GM18909 (cell line): Measurements from ENCODE around the gene BCAS2.
"Not testable (repeated sequence)": the region's sequence is repeated elsewhere in the genome, so short reads cannot be mapped to it uniquely, and the experiment has no call there.

Experiments used
- ATAC-seq: cut with Tn5 transposase; IDR thresholded peaks from one replicate; pipeline ENCODE4 v1.9.1; 2021; ENCODE audit warnings: mild to moderate bottlenecking; ENCODE audit not compliant: unreplicated experiment, poor library complexity

BCAS2 gene

DNA sequence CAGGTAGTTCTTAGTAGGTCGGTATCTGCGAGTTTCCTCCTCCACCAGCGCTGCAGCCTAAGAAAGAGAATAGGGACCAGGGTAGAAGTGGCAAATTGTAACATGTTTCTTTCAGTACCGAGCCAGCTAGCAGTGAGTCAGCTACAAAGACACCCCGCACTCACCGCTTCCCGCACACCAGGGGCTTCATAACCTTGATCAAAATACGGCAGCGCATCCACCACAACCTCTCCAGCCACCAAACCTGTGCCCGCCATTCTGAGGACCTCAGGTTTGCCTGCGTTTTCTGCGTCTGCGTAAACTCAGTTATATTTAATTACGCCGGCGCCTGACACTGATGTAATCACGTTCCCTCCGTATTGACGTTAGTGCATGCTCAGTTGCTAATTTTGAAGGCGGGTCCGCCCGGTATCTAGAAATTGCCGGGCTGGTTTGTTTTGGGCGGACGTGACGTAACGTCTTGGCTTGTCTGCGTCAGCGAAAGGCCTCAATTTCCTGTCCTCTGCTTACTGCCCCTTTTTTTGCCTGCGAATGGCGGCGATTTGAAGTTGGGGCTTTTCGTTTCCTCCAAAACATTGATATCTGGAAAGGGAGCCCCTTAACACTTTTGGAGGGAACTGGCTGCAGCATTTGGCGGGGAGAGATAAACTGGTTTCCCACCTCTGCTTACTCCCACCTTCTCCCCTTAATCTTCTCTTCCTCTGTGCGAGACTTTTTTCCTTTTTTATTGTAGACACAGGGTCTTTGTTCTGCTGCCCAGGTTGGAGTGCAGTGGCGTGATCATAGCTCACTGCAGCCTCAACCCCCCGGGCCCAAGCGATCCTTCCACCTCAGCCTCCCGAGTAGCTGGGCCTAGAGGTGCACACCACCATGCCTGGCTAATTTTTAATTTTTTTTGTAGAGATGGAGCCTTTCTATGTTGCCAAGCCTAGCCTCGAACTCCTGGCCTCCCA, at the start of gene BCAS2:
Gene BCAS2, minus strand, starts transcription at position 281 of the 953 bp plus-strand sequence. Its CDS starts 24 bp downstream, at position 257.
- ATAC-seq: peak; percentile 99

DNA sequence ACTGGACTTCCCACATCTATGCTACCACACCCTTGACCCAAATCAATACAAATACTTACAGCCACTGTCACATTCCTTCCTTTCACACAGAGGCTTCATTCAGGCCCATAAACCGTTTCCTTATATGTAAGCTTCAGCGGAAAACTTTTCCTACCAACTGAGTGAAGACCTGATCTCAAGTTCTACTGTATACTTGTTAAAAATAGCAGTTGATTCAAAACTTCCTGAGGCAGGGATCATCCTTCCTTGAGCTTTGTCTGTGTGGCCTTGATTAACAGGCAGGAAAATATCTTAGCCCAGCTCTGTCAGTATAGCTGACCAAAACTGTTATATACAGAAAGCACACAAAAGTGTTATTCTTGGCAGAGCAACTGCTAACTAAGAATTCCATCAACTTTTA, 45.7 kb upstream of the BCAS2 start:
- no peak for ATAC-seq

DNA sequence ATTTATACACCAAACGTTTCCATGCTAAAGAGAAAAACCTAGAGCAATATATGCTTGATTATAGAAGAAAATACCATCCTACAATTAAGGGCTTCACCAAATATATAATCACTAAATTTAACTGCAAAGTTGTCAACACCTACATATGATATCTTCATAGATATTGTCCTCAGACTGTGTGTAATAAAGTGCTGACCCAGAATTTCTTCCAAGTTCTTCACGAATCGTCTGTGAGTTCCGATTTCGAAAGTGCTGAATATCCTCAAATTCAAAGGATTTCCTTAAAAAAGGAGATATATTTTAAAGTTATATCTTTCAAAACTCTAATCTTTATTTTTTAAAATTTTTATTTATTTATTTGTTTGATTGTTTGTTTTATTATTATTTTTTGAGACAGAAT, 41.9 kb upstream of the BCAS2 start:
- ATAC-seq: no peak

DNA sequence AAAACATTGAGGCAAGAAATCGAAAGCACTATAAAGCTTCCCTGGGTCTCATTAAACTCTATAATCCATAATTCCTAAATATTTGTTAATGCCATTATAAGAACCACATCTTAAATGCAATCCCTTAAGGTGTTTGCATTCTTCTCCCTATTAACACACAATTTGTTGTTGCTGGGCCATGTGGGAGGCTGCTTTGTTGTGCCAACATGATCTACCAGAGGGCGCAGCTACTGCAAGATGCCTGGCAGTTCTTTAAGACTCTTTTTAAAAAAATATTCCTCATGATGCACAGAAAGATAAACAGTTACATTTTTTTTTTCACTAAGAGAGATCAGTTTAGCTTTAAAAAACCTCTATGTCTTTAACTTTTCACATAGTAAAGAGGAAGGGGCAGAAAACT, 39.0 kb upstream of the BCAS2 start:
- ATAC-seq: no peak

DNA sequence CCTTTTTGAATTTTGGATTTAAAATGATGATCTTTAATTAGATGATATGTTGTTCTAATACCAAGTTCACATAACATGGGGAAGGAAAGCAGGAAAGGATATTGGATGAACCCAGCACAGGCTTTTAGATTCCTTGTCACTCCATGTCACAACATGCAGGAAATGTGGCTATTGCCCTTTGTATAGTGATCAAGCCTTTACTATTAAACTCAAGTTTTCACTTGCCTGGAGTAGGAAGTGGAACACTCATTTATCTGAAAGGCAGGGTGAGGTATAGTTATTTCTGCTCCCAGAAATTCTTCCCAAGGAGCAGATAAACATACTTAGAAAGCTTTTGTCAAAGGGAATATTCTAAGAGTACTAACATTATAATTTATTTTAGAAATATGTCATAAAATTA, 37.2 kb upstream of the BCAS2 start:
- no peak for ATAC-seq

DNA sequence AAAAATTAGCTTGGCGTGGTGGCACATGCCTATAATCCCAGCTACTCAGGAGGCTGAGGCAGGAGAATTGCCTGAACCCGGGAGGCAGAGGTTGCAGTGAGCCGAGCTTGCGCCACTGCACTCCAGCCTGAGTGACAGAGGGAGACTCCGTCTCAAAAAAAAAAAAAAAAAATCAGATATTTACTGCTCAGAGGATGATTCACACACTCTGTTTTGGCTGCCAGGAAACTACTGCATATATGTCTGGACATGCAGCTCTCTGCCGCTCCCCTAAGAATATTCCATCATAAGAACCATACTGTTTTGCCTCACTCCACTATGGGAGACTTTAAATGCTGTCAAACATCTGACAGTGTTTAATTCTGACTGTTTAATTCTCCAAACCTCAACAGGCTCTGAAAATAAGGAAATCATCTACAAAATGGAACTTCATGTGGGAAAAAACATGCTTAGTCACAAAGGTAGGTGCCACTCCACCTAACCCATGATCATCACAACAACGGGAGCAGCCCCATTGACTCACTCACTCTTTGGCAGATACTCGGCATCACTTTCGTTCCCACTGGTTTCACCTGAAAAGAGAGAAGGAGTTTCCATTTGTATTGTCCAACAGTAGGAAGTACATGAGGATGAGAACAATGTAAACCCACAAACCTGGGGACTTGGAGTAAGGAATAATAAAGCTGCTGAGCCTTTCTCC, 29.3 kb upstream of the BCAS2 start:
- no peak for ATAC-seq

DNA sequence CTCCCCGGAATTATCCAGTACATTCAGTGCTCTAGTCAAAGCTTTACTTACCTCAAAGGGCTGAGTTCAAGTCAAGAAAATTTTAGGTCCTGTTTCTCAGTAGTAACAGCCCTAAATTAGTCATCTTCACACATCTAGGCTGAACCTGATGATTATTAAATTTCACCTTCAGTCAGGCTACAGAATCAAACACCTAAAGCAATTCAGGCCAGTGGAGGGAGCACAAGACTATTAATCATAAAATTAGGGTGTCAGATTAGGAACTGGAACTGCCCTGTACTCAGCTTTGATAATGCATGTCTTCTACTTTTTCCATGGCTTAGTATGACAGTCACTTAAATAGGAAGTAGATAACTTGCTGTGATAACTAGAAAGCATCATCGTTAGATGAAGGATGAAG, 28.4 kb upstream of the BCAS2 start:
- ATAC-seq: no peak

DNA sequence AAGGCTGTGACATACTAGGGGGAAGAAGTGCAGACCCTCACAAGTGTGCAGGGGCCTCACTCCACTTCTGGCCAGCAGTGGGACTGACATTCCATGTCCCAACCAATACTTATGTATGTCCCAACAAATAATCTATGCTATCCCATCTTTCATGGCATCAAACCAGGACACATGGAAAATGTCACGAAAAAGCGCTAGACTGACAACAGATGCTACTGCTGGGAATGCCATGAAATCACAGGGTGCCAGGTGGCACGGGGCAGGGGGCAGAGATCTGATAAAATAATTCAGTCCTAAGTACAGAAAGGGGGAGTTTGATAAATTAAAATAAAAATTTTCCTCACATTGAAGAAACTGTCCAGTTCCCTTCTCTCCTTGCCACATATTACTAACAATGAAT, 27.6 kb upstream of the BCAS2 start:
- no peak for ATAC-seq

DNA sequence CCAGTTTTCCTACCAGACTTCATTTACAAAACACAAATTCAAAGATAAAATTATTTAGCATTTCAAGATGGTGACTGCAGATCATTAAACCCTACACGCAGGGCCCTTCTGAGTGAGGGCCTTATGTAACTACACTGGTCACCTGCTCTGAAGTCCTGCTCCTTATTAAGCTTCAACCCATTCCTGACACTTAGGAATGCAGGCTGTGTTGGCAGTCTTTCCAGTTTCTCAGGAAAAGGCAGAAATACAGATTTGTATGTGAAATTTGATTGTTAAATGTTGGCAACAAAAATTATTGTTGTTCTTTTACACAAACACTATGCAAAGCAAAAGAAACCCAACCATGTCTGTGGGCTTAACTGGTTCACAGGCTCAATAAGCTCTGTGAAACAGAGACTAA, 25.8 kb upstream of the BCAS2 start:
- ATAC-seq: no peak

DNA sequence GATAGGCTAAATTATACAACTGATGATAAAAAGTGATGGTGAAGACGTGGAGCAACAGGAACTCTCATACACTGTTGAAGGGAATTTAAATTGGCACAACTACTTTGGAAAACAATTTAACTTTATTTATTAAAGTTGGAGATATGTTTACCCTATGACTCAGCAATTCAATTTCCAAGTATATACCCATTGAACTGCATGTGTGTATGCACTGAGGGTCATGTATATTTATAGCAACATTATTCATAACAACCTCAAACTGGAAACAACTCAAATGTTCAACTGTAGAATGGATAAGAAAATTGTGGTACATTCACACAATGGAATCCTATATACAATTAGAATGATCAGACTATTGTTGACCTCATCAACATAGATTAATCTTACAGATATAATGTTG, 16.5 kb upstream of the BCAS2 start:
- ATAC-seq: no peak

DNA sequence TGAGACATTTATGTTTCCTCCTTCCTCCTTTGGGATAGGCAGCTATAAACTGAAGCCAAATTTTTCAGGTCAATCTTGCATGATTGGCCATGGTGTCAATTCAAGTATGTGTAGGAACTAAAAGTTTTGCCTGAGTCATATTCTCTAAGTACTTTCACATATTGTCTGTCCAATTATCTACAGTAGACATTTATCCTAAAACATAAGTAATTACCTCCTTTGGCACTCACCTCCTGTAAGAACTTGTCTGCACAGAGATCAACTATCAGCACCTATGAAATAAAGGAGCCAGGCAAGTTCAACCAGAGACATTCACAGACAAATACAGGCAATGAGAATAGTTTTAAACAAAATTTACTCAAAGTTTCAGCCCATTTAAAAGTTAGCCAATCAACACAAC, 14.2 kb upstream of the BCAS2 start:
- no peak for ATAC-seq

DNA sequence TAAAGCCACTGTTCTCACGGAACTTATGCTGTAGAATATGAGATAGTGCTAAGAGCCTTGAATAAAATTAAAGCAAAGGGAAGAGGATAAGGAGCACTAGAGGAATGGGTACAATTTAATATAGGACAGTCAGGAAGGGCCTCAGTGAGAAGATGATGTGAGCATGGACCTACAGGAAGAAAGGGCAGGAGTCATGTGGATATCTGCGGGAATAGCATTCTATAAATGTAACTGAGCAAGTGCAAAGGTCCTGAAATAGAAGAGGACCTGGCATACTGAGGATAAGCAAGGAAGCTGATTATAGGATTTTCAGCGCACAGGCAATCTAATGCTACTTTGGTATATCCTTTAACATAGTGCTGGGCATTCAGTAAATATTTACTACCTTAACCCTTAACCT, 12.6 kb upstream of the BCAS2 start:
- no peak for ATAC-seq

DNA sequence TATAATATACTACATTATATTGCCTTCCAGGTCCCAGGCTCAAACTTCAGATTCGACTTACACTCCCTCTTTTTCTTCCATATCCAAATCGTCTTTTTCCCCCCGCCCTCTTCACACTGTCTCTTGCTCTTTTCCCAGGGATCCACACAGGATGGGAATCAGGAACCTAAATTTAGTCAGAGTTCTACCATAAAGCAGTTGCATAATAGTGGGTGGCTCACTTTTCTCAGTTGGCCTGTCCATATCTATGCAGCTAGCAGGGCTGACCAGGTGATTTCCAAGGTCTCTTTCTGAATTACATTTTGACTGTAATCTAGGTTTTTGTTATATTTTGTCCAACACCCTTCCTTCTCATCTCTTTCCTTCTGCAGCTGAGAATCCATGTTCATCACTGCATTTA, 7.7 kb upstream of the BCAS2 start:
- no peak for ATAC-seq

DNA sequence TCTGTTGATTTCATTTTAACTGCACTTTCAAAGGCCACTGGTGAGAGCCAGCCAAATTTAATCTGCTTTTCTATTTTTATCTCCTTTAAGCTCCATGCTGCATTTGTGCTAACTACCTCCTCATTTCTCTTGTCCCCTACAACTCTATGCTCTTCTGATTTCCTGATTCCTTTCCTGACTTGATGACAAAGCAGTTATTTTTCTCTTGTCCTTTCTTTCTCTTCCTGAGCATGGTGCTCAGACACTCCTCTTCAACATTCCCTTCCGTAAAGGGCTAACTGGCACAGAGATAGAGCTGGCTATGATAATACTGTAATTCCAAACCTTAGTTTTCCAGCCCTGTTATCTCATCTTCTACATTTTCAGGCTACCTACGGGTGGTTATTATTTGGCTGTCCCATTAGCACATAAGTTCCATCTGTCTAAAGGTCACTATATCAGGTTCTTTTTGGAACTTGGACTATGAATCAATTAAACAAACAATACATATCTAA, 6.8 kb upstream of the BCAS2 start:
- no peak for ATAC-seq

DNA sequence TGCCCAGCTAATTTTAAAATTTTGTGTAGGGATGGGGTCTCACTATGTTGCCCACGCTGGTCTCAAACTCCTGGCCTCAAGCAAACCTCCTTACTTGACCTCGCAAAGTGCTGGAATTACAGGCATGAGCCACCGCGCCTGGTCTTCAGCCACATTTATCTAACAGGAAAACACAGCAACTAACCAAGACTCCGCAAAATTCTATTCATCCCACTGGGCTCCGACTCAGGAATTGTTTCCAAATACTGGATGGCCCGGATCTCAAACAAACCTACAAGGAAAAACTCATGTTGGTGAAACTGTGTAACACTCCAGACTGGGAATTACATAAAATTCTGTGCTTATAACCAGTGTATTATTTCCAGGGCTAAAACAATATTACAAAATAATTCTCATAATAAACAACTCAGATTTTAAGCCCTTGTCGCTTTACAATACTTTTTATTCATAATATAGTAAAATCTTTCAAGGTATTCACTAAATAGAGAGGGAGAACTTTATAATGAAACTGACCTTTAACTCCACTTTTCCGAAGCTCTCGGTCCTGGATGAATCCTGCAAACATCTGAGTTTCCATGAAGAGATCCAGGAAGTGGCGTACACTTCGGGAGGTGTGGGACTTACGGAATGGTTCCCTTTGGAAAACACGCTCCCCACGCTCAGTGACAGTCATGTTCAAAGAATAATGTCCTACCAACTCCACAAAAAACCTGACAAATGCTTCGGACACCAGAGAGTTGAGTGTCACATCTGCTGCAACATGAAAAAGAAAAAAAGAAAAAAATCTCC, 6.0 kb upstream of the BCAS2 start:
- no peak for ATAC-seq

DNA sequence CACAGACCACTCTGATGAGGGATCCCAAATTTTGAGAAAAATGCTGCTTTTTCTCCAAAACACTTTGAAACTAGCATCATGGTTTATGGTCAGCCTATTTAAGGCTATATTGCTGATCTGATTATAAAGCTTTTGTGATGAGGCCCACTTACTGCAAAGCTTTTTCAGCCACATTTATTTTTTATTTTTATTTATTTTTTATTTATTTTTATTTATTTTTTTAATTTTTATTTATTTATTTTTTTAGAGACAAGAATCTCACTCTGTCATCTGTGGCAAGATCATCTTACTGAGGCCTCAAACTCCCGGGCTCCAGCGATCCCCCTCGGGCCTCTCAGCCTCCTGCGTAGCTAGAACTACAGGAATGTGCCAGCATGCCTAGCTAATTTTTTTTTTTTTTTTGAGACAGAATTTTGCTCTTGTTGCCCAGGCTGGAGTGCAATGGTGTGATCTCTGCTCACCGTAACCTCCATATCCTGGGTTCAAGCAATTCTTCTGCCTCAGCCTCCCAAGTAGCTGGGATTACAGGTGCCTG, 5.2 kb upstream of the BCAS2 start:
- no peak for ATAC-seq

DNA sequence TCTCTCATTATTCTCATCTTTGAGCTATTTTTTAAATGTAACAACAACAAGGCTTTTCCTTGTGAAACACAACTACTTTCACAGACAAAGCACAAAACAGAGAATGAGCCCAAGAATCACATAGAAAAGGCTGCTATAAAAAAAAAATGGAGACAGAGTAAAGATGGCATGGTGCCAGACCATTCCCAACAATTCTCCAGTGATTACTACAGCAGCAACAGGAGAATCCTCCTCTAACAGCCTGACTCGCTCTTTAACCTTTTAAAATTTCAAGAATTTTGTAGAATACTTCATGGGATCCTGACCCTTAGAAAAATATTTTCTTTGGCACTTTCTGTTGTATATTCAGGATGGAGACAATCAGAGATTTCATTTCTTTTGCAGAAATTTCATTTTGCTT, 3.8 kb upstream of the BCAS2 start:
- no peak for ATAC-seq

DNA sequence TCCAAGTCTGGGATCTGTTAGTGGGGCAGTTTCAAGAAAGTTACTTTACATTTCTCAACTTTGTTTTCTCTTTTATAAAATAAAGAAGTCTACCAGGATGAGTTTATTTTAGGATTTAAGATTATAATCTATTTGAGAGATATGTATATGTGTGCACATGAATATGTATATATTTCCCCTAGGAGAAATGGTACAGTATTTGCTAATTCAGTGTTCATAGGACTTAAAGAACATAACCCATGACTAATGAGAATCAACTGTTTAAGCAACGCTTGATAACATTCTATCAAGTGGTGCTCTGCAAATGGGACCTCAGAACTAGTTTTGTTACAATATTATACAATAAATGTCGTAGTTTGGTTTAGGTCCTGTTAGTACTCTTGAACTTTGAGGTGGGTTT, 7.0 kb downstream of the BCAS2 start:
- no peak for ATAC-seq

DNA sequence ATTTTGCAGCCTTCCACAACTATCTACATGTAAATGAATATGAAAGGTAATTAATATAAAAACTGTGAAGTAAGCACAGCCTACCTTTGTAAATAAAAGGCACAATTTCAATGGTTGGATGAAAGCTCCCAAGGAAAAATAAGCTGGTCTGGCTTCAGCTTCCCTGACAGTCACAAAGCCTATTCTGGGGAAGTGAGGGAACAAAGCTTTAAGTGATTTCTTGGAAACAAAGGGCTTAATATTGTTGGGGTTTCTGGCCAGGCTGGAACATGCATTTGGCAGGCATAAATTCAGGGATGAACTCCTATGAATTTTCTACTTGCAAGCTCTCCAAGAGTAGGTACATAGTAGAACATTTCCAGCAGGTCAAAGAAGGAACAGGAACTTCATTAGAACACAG, 17.3 kb downstream of the BCAS2 start:
- no peak for ATAC-seq

DNA sequence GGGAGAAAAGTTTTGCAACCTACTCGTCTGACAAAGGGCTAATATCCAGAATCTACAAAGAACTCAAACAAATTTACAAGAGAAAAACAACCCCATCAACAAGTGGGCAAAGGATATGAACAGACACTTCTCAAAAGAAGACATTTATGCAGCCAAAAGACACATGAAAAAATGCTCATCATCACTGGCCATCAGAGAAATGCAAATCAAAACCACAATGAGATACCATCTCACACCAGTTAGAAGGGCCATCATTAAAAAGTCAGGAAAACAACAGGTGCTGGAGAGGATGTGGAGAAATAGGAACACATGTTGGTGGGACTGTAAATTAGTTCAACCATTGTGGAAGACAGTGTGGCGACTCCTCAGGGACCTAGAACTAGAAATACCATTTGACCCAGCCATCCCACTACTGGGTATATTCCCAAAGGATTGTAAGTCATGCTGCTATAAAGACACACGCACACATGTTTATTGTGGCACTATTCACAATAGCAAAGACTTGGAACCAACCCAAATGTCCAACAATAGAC, 18.4 kb downstream of the BCAS2 start:
- not testable (repeated sequence) for ATAC-seq
